SU-DHL-6 (cell line): Measurements from ENCODE around the gene DCTN3.

Experiments used
- H2AFZ ChIP-seq: fragments of 200-600 bp; sonication (generic); 2 replicates; pipeline ENCODE4 v1.6.1; 2014; ENCODE audit warnings: low read depth, mild to moderate bottlenecking, moderate library complexity, mixed read lengths, antibody characterized with exemption, low read length; ENCODE audit not compliant: severe bottlenecking
- H3F3A ChIP-seq: fragments of 200-600 bp; shearing (Covaris generic); 2 replicates; pipeline ENCODE4 v1.6.0; 2016; ENCODE audit warnings: antibody characterized with exemption, mild to moderate bottlenecking; ENCODE audit not compliant: insufficient read depth
- H3K27ac ChIP-seq: fragments of 200-600 bp; sonication (generic); 2 replicates; pipeline ENCODE4 v1.5.1; 2016; ENCODE audit warnings: low read depth, mild to moderate bottlenecking, low read length, moderate library complexity, mixed read lengths
- H3K27me3 ChIP-seq: fragments of 200-600 bp; sonication (generic), shearing (Covaris generic); 2 replicates; pipeline ENCODE4 v1.6.0; 2014; ENCODE audit warnings: mild to moderate bottlenecking, low read length
- H3K36me3 ChIP-seq: fragments of 200-600 bp; sonication (generic); 2 replicates; pipeline ENCODE4 v1.6.1; 2014; ENCODE audit warnings: mild to moderate bottlenecking, low read length, mixed read lengths
- H3K4me2 ChIP-seq: fragments of 300-600, 200-600 bp; shearing (Covaris generic), sonication (generic); 2 replicates; pipeline ENCODE4 v1.6.0; 2014; ENCODE audit warnings: low read length, low read depth, mild to moderate bottlenecking; ENCODE audit not compliant: poor library complexity, severe bottlenecking
- H3K4me3 ChIP-seq: fragments of 200-600 bp; sonication (generic); 2 replicates; pipeline ENCODE4 v1.5.1; 2014; ENCODE audit warnings: antibody characterized with exemption, low read length, mild to moderate bottlenecking, mixed read lengths; ENCODE audit not compliant: insufficient read depth, poor library complexity, severe bottlenecking
- H3K79me2 ChIP-seq: fragments of 200-600 bp; sonication (generic); 2 replicates; pipeline ENCODE4 v1.6.1; 2014; ENCODE audit warnings: mild to moderate bottlenecking, low read length, moderate library complexity; ENCODE audit not compliant: insufficient read depth
- H3K9ac ChIP-seq: fragments of 200-600 bp; sonication (generic); 2 replicates; pipeline ENCODE4 v1.7.0; 2014; ENCODE audit warnings: mild to moderate bottlenecking, low read length
- H3K9me2 ChIP-seq: fragments of 200-600 bp; sonication (generic); replicated peaks from 2 replicates; pipeline ENCODE4 v1.6.1; 2014; ENCODE audit warnings: low read length; ENCODE audit not compliant: insufficient read depth
- H3K9me3 ChIP-seq: fragments of 200-600 bp; sonication (generic); 2 replicates; pipeline ENCODE4 v1.6.1; 2014; ENCODE audit warnings: low read length, mixed read lengths; ENCODE audit not compliant: insufficient read depth
- H4K20me1 ChIP-seq: fragments of 200-600 bp; sonication (generic); 2 replicates; pipeline ENCODE4 v1.6.1; 2014; ENCODE audit warnings: low read depth, mild to moderate bottlenecking, antibody characterized with exemption, low read length, moderate library complexity, mixed read lengths
- CTCF ChIP-seq: fragments of 200-600 bp; sonication (generic); IDR thresholded peaks from one replicate; pipeline ENCODE4 v1.5.1; 2017; ENCODE audit warnings: antibody characterized with exemption, mild to moderate bottlenecking, low read length, moderate library complexity; ENCODE audit not compliant: insufficient read depth, poor library complexity, severe bottlenecking
- EZH2phosphoT487 ChIP-seq: fragments of 200-600 bp; sonication (generic), shearing (Covaris generic); conservative IDR thresholded peaks from 2 replicates; pipeline ENCODE4 v1.6.1; 2018; ENCODE audit warnings: mild to moderate bottlenecking, antibody characterized with exemption, low read length, moderate library complexity, mixed read lengths

Gene DCTN3

GRCh38 chr9:34570809-34571480 is 49.4 kb downstream of the DCTN3 start:
- no peaks in the 10 kb centered on the region for H3K36me3 ChIP-seq
- no peaks in the 10 kb centered on the region for H3K79me2 ChIP-seq
- H3K9me3 ChIP-seq: no peaks in the 10 kb centered on the region
- H3K27ac ChIP-seq: no peak overlapping the region
- TF ChIP-seq CTCF (no peak), EZH2phosphoT487 (no peak)
- H3K4me3 ChIP-seq: no peak overlapping the region
- no peak overlapping the region for H2AFZ ChIP-seq
- no peaks in the 10 kb centered on the region for H3K9me2 ChIP-seq
- H4K20me1 ChIP-seq: no peaks in the 10 kb centered on the region
- H3F3A ChIP-seq: no peaks in the 10 kb centered on the region
- no peaks in the 10 kb centered on the region for H3K27me3 ChIP-seq
- H3K9ac ChIP-seq: no peak overlapping the region
- no peak overlapping the region for H3K4me2 ChIP-seq

- Histone ChIP-seq H3K4me3 (no peak overlapping the region), H3K9ac (no peak overlapping the region), H3K9me2 (no peaks in the 10 kb centered on the region), H3K27me3 (no peaks in the 10 kb centered on the region), H3F3A (no peaks in the 10 kb centered on the region), H3K9me3 (no peaks in the 10 kb centered on the region), H3K27ac (no peak overlapping the region), H4K20me1 (no peaks in the 10 kb centered on the region), H3K4me2 (no peak overlapping the region), H3K36me3 (no peaks in the 10 kb centered on the region), H2AFZ (no peak overlapping the region), H3K79me2 (no peaks in the 10 kb centered on the region)
- no peak for TF ChIP-seq CTCF
- no peak for TF ChIP-seq EZH2phosphoT487
Measured at GRCh38 chr9:34570376-34570775, 49.9 kb downstream of the DCTN3 start.

- Histone ChIP-seq H4K20me1 (no peaks in the 10 kb centered on the region), H2AFZ (no peak overlapping the region), H3K4me2 (no peak overlapping the region), H3K9ac (no peak overlapping the region), H3K36me3 (no peaks in the 10 kb centered on the region), H3F3A (no peaks in the 10 kb centered on the region), H3K27me3 (no peaks in the 10 kb centered on the region), H3K27ac (no peak overlapping the region), H3K4me3 (no peak overlapping the region), H3K9me3 (no peaks in the 10 kb centered on the region), H3K79me2 (no peaks in the 10 kb centered on the region), H3K9me2 (no peaks in the 10 kb centered on the region)
- TF ChIP-seq EZH2phosphoT487: no peak
- TF ChIP-seq CTCF: no peak
Measured at GRCh38 chr9:34568774-34569173, 51.5 kb downstream of the DCTN3 start.
